A673 (cell line): Measurements from ENCODE around the gene APBA1.

Source experiments
- EZH2 ChIP-seq: fragments of 200-600 bp; sonication (generic); IDR thresholded peaks from 2 replicates; pipeline ENCODE4 v1.6.1; 2017; ENCODE audit warnings: borderline replicate concordance, low read depth, mild to moderate bottlenecking, mixed read lengths, antibody characterized with exemption, low read length; ENCODE audit not compliant: poor library complexity, severe bottlenecking
- TF ChIP-seq, protein P1 (sequence below): fragments of 300-800, 200-600 bp; sonication (generic); conservative IDR thresholded peaks from 2 replicates; pipeline ENCODE4 v1.5.1; 2017; ENCODE audit warnings: low read depth, mild to moderate bottlenecking, antibody characterized with exemption, low read length, moderate library complexity, mixed read lengths

DNA sequence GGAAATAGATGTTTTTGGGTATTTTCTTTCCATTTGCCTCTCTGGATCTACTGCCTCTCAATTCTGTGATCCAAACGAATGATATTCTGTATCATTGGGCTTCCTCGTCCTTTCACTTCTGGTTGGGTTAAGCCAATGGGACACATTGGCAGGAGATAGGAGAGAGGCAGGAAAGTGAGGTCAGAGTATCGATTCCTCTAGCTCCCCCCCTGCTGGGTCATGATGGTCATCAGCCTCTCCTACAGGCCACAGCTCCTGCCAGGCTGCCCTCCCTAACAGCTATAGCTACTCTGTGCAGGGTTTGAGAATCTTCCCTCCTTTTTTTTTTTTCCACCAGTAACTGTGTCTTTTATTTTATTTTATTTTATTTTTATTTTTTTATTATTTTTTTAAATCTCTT, 39.4 kb downstream of the APBA1 start:
- TF ChIP-seq EZH2, result no peak
- TF ChIP-seq, protein P1, sequence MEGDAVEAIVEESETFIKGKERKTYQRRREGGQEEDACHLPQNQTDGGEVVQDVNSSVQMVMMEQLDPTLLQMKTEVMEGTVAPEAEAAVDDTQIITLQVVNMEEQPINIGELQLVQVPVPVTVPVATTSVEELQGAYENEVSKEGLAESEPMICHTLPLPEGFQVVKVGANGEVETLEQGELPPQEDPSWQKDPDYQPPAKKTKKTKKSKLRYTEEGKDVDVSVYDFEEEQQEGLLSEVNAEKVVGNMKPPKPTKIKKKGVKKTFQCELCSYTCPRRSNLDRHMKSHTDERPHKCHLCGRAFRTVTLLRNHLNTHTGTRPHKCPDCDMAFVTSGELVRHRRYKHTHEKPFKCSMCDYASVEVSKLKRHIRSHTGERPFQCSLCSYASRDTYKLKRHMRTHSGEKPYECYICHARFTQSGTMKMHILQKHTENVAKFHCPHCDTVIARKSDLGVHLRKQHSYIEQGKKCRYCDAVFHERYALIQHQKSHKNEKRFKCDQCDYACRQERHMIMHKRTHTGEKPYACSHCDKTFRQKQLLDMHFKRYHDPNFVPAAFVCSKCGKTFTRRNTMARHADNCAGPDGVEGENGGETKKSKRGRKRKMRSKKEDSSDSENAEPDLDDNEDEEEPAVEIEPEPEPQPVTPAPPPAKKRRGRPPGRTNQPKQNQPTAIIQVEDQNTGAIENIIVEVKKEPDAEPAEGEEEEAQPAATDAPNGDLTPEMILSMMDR, result no peak
